ENCODE results near the gene KHDRBS2.

DNA sequence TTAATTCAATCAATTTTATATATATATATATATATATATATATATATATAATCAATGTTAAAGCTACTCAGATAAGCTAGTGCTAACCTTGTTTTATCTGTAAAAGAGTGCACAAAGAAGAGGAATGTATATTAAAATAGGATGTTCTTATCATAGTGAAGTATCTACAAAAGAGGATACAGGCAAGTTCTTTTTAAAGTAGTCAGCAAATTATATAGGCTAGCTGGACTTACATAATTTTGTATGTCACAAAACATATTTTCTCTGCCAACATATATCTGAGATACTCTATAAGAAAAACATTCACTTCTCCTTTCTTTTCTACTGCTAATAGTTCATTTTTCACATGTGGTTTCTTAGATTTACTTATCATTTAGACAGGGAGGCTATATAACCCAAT is 39.9 kb downstream of the KHDRBS2 start:
- TF ChIP-seq POLR2A (IDR thresholded peaks at IDR 0.05; ENCODE audit: low read depth, low read length) (no peak), POLR2AphosphoS5 (IDR thresholded peaks at IDR 0.05; ENCODE audit: insufficient read depth, low read depth, low read length) (no peak), EZH2 (IDR thresholded peaks at IDR 0.05; ENCODE audit: borderline replicate concordance, low read depth, low read length, severe bottlenecking) (no peak), FOS (IDR thresholded peaks at IDR 0.05; ENCODE audit: borderline replicate concordance, insufficient read depth, low read length) (no peak), GATA2 (IDR thresholded peaks at IDR 0.05; ENCODE audit: insufficient read depth, insufficient read length, low read depth, low read length) (no peak), MYC (IDR thresholded peaks at IDR 0.05; ENCODE audit: low read depth, low read length) (no peak), JUN (IDR thresholded peaks at IDR 0.05; ENCODE audit: borderline replicate concordance, insufficient read depth, insufficient read length, low read depth) (no peak)
- TF ChIP-seq, protein P1, sequence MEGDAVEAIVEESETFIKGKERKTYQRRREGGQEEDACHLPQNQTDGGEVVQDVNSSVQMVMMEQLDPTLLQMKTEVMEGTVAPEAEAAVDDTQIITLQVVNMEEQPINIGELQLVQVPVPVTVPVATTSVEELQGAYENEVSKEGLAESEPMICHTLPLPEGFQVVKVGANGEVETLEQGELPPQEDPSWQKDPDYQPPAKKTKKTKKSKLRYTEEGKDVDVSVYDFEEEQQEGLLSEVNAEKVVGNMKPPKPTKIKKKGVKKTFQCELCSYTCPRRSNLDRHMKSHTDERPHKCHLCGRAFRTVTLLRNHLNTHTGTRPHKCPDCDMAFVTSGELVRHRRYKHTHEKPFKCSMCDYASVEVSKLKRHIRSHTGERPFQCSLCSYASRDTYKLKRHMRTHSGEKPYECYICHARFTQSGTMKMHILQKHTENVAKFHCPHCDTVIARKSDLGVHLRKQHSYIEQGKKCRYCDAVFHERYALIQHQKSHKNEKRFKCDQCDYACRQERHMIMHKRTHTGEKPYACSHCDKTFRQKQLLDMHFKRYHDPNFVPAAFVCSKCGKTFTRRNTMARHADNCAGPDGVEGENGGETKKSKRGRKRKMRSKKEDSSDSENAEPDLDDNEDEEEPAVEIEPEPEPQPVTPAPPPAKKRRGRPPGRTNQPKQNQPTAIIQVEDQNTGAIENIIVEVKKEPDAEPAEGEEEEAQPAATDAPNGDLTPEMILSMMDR (IDR thresholded peaks at IDR 0.05; ENCODE audit: extremely low read depth in 1 of 2, insufficient read depth in 1 of 2, low read depth in 1 of 2, low read length in 2 of 2), result no peak
- TF ChIP-seq, protein P2, sequence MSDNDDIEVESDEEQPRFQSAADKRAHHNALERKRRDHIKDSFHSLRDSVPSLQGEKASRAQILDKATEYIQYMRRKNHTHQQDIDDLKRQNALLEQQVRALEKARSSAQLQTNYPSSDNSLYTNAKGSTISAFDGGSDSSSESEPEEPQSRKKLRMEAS (IDR thresholded peaks at IDR 0.05; ENCODE audit: insufficient read depth, insufficient read length), result no peak

All from endothelial cell of umbilical vein (primary cell).